GM18511 (cell line): ENCODE results near the gene PDE8B.

Source experiments
- ATAC-seq: cut with Tn5 transposase; IDR thresholded peaks from one replicate; pipeline ENCODE4 v1.9.1; 2021; ENCODE audit warnings: mild to moderate bottlenecking, moderate library complexity; ENCODE audit not compliant: unreplicated experiment

PDE8B gene

GRCh38 chr5:77394064-77394715, 183.7 kb downstream of the PDE8B start:
- ATAC-seq, result no peak

- no peak for ATAC-seq
These were observed 185.5 kb downstream of the PDE8B start for GRCh38 chr5:77396017-77396416.

GRCh38 chr5:77397686-77398292, 187.3 kb downstream of the PDE8B start:
- ATAC-seq, result no peak

- no peak for ATAC-seq
These were observed 188.0 kb downstream of the PDE8B start for GRCh38 chr5:77398458-77398857.

- ATAC-seq, result no peak
These were observed 188.4 kb downstream of the PDE8B start for GRCh38 chr5:77398896-77399295.

GRCh38 chr5:77400645-77401044, 190.2 kb downstream of the PDE8B start:
- ATAC-seq, result no peak

GRCh38 chr5:77402796-77403195, 192.3 kb downstream of the PDE8B start:
- no peak for ATAC-seq

GRCh38 chr5:77407152-77407551, 196.7 kb downstream of the PDE8B start:
- no peak for ATAC-seq

GRCh38 chr5:77409870-77410621, 199.6 kb downstream of the PDE8B start:
- no peak for ATAC-seq

- ATAC-seq, result no peak
These were observed 202.6 kb downstream of the PDE8B start for GRCh38 chr5:77413049-77413448.

- ATAC-seq, result no peak
These were observed 207.7 kb downstream of the PDE8B start for GRCh38 chr5:77418162-77418561.

- no peak for ATAC-seq
These were observed 208.4 kb downstream of the PDE8B start for GRCh38 chr5:77418601-77419581.

- ATAC-seq, result no peak
These were observed 209.4 kb downstream of the PDE8B start for GRCh38 chr5:77419644-77420582.

- no peak for ATAC-seq
These were observed 210.5 kb downstream of the PDE8B start for GRCh38 chr5:77420940-77421339.

GRCh38 chr5:77423022-77423750, 212.7 kb downstream of the PDE8B start:
- no peak for ATAC-seq

GRCh38 chr5:77424921-77425320, 214.4 kb downstream of the PDE8B start:
- no peak for ATAC-seq

GRCh38 chr5:77425420-77425819, 214.9 kb downstream of the PDE8B start:
- ATAC-seq, result no peak

GRCh38 chr5:77425998-77426659, 215.6 kb downstream of the PDE8B start:
- no peak for ATAC-seq

GRCh38 chr5:77426670-77427069, 216.2 kb downstream of the PDE8B start:
- ATAC-seq, result no peak
